Testis (tissue), 3 donors: Measurements from ENCODE around the gene DCTN1. TPM values are rescaled to one million over a fixed set of nuclear protein-coding genes. Genes with fewer than 3 reads are reported as not detected.

Experiments
- DNase-seq: peaks from one replicate; pipeline ENCODE4 v3.0.0-alpha.2; 2019
- H3K27ac ChIP-seq, 2 donors: fragments of 200-600 bp; sonication (generic); one replicate each; pipeline ENCODE4 v1.5.1; 2019
- H3K27me3 ChIP-seq: fragments of 200-600 bp; sonication (generic); one replicate; pipeline ENCODE4 v1.5.1; 2019
- H3K36me3 ChIP-seq: fragments of 200-600 bp; sonication (generic); one replicate; pipeline ENCODE4 v1.5.1; 2017; ENCODE audit warnings: low read depth; ENCODE audit errors: missing control alignments
- H3K4me1 ChIP-seq: fragments of 200-600 bp; sonication (generic); one replicate; pipeline ENCODE4 v1.5.1; 2019
- H3K4me3 ChIP-seq, 2 donors: fragments of 200-600 bp; sonication (generic); one replicate each; pipeline ENCODE4 v1.5.1; 2017 to 2019
- H3K9me3 ChIP-seq: fragments of 200-600 bp; sonication (generic); one replicate; pipeline ENCODE4 v1.5.1; 2017
- CTCF ChIP-seq, 3 experiments: fragments of 450-650 bp in 2 of 3; fragments of 200-600 bp in 1 of 3; sonication (generic) in 1 of 3; IDR thresholded peaks; one replicate each; pipeline ENCODE4 v1.5.1; 2016 to 2019; ENCODE audit warnings: antibody characterized with exemption in 3 of 3, mild to moderate bottlenecking in 2 of 3, moderate library complexity in 1 of 3
- POLR2A ChIP-seq: fragments of 450-650 bp; IDR thresholded peaks from one replicate; pipeline ENCODE4 v1.6.1; 2017; ENCODE audit warnings: antibody characterized with exemption, mild to moderate bottlenecking, moderate library complexity
- WGBS, 2 donors: methylation state at CpG; one replicate each; pipeline ENCODE4 v1.1.5; 2018; 5-methylcytosine and 5-hydroxymethylcytosine counted together
- intact Hi-C: fragments of 100-400 bp; cut with DNase I; formaldehyde crosslinking; loops from one replicate; pipeline ENCODE4 v1.15.1; 2023; ENCODE audit warnings: low total_unique reads
- polyA plus RNA-seq: library from polyadenylated mRNA; stranded (reverse); fragments of 350-450 nt; fragmentation: Illumina TruSeq; extraction: RNeasy Lipid Tissue Mini Kit (QIAGEN cat#74804); gene quantifications from one replicate; pipeline ENCODE4 v1.2.3, GENCODE V29; 2014; ENCODE audit warnings: low read depth, low replicate concordance; ENCODE audit not compliant: insufficient read depth
- total RNA-seq, 2 donors: library from RNA; depleted of rRNA; stranded (reverse); fragments of >200 nt; gene quantifications; one replicate each; pipeline ENCODE4 v1.2.3, GENCODE V29; 2016

The DCTN1 gene
- total and polyA plus RNA-seq, 3 donors from 2014 or later: 277 to 403 (median 321) TPM

- H3K9me3 ChIP-seq: no peaks in the 10 kb centered on the region
- TF ChIP-seq POLR2A (no peak), CTCF (IDR thresholded peaks at IDR 0.05) (no peak)
- no peaks in the 10 kb centered on the region for H3K36me3 ChIP-seq
- no peaks in the 10 kb centered on the region for H3K4me1 ChIP-seq
- H3K4me3 ChIP-seq: no peak overlapping the region
- intact Hi-C loops: no loop called here
- no peak for DNase-seq
- no peaks in the 10 kb centered on the region for H3K27me3 ChIP-seq
- no peak overlapping the region for H3K27ac ChIP-seq
Measured at GRCh38 chr2:74317701-74318100, 62.4 kb downstream of the DCTN1 start.

GRCh38 chr2:74316627-74317295 is 63.4 kb downstream of the DCTN1 start:
- 46 to 62% methylated on average over 6 of the region's 6 CpGs for WGBS, 2 donors
- TF ChIP-seq CTCF (IDR thresholded peaks at IDR 0.05) (no peak), POLR2A (no peak)
- DNase-seq: peak; percentile 13
- Histone ChIP-seq H3K4me1 (no peaks in the 10 kb centered on the region), H3K4me3 (no peak overlapping the region), H3K27me3 (no peaks in the 10 kb centered on the region), H3K9me3 (no peaks in the 10 kb centered on the region), H3K36me3 (no peaks in the 10 kb centered on the region), H3K27ac (no peak overlapping the region)
- intact Hi-C loops: no loop called here

GRCh38 chr2:74314107-74314506 is 66.0 kb downstream of the DCTN1 start:
- no peaks in the 10 kb centered on the region for H3K27me3 ChIP-seq
- H3K27ac ChIP-seq: no peak overlapping the region
- TF ChIP-seq CTCF (IDR thresholded peaks at IDR 0.05) (no peak), POLR2A (no peak)
- no peaks in the 10 kb centered on the region for H3K4me1 ChIP-seq
- no peaks in the 10 kb centered on the region for H3K9me3 ChIP-seq
- WGBS, 2 donors: 81 to 90% methylated on average over 5 of the region's 5 CpGs
- H3K36me3 ChIP-seq: no peaks in the 10 kb centered on the region
- intact Hi-C loops: no loop called here
- no peak overlapping the region for H3K4me3 ChIP-seq
- DNase-seq: no peak

GRCh38 chr2:74313497-74313896 is 66.6 kb downstream of the DCTN1 start:
- Histone ChIP-seq H3K9me3 (no peaks in the 10 kb centered on the region), H3K27ac (no peak overlapping the region), H3K4me1 (no peaks in the 10 kb centered on the region), H3K27me3 (no peaks in the 10 kb centered on the region), H3K36me3 (no peaks in the 10 kb centered on the region), H3K4me3 (no peak overlapping the region)
- TF ChIP-seq POLR2A (no peak), CTCF (IDR thresholded peaks at IDR 0.05) (no peak)
- 86 to 91% methylated on average over 2 of the region's 2 CpGs for WGBS, 2 donors
- DNase-seq: no peak
- intact Hi-C loops: no loop called here

- Histone ChIP-seq H3K9me3 (no peaks in the 10 kb centered on the region), H3K27ac (no peak overlapping the region), H3K27me3 (no peaks in the 10 kb centered on the region), H3K4me3 (no peak overlapping the region), H3K4me1 (no peaks in the 10 kb centered on the region), H3K36me3 (no peaks in the 10 kb centered on the region)
- TF ChIP-seq POLR2A: no peak
- no peak for TF ChIP-seq CTCF (IDR thresholded peaks at IDR 0.05)
- intact Hi-C loops: no loop called here
- no peak for DNase-seq
Measured at GRCh38 chr2:74312913-74313312, 67.2 kb downstream of the DCTN1 start.
